ENCODE results near the gene CDS1.

CDS1 gene

GRCh38 chr4:84632092-84632491, 49.2 kb downstream of the CDS1 start:
- no peak overlapping the region for H3K4me3 ChIP-seq (ENCODE audit: low read depth, low read length)
- no peak for TF ChIP-seq CTCF (IDR thresholded peaks at IDR 0.05; ENCODE audit: low read depth, low read length)

- H3K4me3 ChIP-seq (ENCODE audit: low read depth, low read length), result no peak overlapping the region
- no peak for TF ChIP-seq CTCF (IDR thresholded peaks at IDR 0.05; ENCODE audit: low read depth, low read length)
Measured at GRCh38 chr4:84634961-84635360, 52.0 kb downstream of the CDS1 start.

GRCh38 chr4:84638092-84638491, 55.2 kb downstream of the CDS1 start:
- H3K4me3 ChIP-seq (ENCODE audit: low read depth, low read length), result no peak overlapping the region
- no peak for TF ChIP-seq CTCF (IDR thresholded peaks at IDR 0.05; ENCODE audit: low read depth, low read length)

GRCh38 chr4:84639145-84639544, 56.2 kb downstream of the CDS1 start:
- TF ChIP-seq CTCF (IDR thresholded peaks at IDR 0.05; ENCODE audit: low read depth, low read length), result no peak
- H3K4me3 ChIP-seq (ENCODE audit: low read depth, low read length), result no peak overlapping the region

- TF ChIP-seq CTCF (IDR thresholded peaks at IDR 0.05; ENCODE audit: low read depth, low read length), result no peak
- no peak overlapping the region for H3K4me3 ChIP-seq (ENCODE audit: low read depth, low read length)
Measured at GRCh38 chr4:84644087-84644486, 61.2 kb downstream of the CDS1 start.

- TF ChIP-seq CTCF (IDR thresholded peaks at IDR 0.05; ENCODE audit: low read depth, low read length), result no peak
- no peak overlapping the region for H3K4me3 ChIP-seq (ENCODE audit: low read depth, low read length)
Measured at GRCh38 chr4:84647312-84647884, 64.5 kb downstream of the CDS1 start.

- TF ChIP-seq CTCF (IDR thresholded peaks at IDR 0.05; ENCODE audit: low read depth, low read length), result no peak
- no peak overlapping the region for H3K4me3 ChIP-seq (ENCODE audit: low read depth, low read length)
Measured at GRCh38 chr4:84648178-84648577, 65.3 kb downstream of the CDS1 start.

Data from WI38 (cell line).